Stimulated activated CD8-positive, alpha-beta memory T cell treated with anti-CD3 and anti-CD28 coated beads, Interleukin-2, amount 100 ng/mL, for 1 hour (primary cell): ENCODE results near the gene IL1RL2.

Experiments used
- DNase-seq, 2 donors: peaks; one replicate each; pipeline ENCODE4 v3.0.0-alpha.2; 2020; ENCODE audit warnings: low read depth in 2 of 2

Gene IL1RL2

DNA sequence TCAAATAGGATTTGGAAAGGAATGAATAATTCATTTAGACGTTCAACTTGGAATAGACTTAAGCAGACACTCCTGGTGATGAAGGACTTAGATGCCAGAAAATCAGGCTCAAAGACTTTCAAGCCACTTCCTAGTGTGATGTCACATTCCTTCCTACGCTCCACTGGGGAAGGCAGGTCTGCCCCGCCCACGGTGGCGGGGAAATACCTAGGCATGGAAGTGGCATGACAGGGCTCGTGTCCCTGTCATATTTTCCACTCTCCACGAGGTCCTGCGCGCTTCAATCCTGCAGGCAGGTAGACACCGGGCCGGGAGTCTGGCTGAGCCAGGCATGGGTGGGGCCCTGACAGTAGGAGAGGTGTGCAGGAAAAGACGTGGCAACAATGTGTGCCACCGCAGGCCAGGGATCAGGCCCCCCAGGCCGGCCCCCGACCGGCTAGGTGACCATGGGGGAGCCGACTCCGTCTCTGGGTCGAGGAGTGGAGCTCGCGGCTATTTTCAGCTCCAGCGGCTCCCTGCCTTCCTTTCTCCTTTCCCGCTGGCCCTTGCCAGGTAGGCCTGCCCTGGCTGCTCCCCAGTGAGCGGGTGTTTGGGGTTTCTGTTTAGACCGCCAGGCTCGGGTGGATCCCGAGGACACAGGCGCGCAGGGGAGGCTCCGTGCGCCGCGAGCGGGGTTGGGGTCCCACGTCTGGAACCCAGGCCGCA lies at the start of gene IL1RL2:
IL1RL2 (plus strand) TSS at position 233 of the 705 bp plus-strand sequence. CDS start 845 bp downstream, outside the sequence.
- DNase-seq, result no peak

DNA sequence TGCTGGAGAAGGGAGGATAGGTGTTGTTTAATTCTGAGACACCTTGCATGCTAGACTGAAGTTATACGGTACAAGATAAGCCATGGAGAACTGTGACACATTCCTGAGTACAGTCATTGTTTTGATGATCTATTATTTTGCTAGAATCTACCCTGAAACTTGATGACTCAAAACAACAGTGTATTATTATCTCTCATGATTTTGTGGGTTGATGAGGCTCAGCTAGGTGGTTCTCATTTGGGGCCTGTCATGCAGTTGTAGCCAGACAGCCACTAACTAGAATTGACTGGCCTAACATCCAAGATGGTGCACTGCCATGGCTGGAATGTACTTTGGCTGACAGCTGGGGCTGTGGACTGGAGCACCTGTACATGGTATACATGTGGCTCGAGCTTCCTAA lies 49.7 kb upstream of the IL1RL2 start:
- DNase-seq, result no peak

GRCh38 chr2:102138331-102138730 lies 48.5 kb upstream of the IL1RL2 start:
- DNase-seq, result no peak

DNA sequence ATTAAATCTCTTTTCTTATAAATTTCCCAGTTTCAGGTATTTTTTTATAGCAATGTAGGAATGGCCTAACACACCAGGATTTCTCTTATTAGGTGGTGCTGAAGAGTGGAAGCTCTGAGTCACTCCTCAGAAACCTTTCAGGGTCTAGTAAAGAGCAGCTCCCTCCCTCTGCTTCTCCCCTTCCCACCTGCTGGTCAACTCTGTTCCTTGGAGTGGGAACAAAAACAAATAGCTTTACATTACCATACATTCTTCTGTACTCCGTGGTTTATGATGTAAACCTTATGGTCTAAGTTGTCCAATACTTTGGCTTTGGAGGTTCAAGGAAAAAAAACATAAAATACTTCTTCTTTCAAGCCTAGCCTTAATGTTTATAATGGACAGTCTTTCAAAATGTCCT lies 47.0 kb upstream of the IL1RL2 start:
- no peak for DNase-seq

DNA sequence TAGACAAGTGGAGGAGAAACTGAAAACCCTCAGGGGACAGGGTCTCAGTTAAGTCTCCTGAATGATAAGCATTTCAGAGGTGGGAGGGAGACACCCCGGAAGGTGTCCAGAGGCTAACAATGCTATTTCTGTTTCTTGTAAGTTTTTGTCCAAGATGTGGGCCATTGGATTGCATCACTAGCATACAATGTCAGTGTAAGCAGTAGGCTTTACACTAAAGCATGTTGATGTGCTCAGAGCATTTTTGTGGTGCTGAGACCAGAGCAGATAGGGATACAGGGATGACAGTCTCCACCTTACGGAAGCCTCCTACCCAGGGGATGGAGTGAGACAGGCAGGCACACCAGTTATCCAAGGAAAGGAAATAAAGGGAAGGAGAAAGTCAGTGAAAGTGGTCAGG lies 46.4 kb upstream of the IL1RL2 start:
- DNase-seq, result no peak

- DNase-seq, result no peak
Observed at GRCh38 chr2:102141011-102141943, 45.5 kb upstream of the IL1RL2 start.

- DNase-seq, result no peak
Observed at GRCh38 chr2:102141970-102142828, 44.6 kb upstream of the IL1RL2 start, which contains the start of gene IL1R1. Gene IL1R1, plus strand, starts transcription at chr2:102142746. Its CDS starts 14,979 bp downstream, at chr2:102157725.

DNA sequence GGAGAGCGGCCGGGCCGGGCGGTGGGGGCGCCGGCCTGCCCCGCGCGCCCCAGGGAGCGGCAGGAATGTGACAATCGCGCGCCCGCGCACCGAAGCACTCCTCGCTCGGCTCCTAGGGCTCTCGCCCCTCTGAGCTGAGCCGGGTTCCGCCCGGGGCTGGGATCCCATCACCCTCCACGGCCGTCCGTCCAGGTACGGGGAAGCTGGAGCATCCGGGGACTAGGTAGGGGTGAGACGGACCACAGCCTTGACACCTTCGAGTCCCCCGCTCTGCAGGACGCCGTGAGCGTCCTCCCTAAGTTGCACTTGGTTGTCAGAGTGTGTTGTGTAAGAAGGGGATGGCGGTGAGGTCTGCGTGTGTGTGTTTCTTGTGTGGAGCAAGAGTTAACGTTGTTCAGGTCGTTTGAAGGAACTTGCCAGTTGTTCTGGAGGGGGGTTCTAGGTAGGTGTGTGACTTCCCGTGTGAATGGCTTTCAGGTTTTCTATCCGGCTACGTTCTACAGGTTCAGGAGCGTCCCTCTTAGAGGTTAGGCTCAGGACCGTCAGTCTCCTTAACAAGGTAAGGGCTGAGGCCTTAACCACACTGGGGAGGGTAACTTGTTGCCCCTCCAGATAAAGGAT lies 43.9 kb upstream of the IL1RL2 start:
- DNase-seq, result no peak

- no peak for DNase-seq
Observed at GRCh38 chr2:102143450-102143985, 43.3 kb upstream of the IL1RL2 start.

DNA sequence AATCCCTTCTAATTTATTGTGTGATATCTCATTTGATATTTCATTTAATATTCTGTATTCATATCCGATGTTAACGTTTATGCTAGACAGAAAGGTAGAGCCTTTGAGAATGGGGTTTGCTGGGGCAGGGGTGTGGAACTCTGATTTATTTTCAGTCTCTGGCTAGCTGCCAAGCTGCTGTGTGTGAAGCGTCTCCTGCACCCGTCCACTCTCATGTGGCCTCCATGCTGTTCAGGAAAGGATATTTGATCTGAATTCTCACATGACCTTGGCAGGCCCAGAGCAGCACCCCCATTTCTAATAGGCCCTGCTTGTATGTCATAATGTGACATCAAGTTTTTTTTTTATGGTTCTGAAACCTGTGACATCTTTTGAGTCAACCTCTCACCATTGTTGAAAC lies 42.7 kb upstream of the IL1RL2 start:
- no peak for DNase-seq

GRCh38 chr2:102145107-102145506 lies 41.7 kb upstream of the IL1RL2 start:
- no peak for DNase-seq

DNA sequence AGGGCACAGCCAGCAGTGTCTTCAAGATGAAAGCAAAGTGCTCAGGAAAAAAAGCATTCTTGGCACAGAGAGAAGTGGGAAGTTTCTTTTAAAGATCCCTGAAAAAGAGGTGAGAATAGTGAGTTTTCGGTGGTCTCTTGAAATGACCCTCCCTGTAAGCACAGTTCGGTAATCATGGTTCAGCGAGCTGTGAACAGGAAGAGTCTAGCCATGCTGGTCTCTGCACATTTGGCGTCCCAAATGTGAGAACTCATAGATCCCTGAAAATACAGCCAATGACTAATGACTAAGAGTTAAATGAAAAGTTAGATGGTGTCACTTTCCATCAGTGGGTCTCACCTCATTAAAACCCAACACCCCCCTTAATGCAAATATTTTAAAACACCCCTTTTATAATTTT lies 40.9 kb upstream of the IL1RL2 start:
- DNase-seq, result no peak

DNA sequence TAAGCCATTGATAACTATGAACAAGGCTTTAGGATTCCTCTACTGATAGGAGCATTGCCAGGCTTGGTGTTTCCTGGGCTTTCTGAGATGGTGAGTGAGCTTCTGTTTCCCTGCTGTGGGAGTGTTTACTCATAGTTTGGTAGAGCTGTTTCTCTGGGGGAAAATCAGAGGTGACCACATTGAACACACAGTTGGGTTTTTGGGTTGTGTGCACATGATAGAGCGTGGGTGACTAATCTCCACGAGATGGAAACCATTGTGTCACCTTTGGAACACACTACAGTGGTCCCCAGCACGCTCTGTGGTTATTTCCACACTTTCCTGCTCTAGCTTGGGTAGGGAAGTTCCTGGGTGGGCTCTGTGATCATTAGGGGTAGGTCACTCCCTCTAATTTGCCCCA lies 38.9 kb upstream of the IL1RL2 start:
- DNase-seq, result no peak

DNA sequence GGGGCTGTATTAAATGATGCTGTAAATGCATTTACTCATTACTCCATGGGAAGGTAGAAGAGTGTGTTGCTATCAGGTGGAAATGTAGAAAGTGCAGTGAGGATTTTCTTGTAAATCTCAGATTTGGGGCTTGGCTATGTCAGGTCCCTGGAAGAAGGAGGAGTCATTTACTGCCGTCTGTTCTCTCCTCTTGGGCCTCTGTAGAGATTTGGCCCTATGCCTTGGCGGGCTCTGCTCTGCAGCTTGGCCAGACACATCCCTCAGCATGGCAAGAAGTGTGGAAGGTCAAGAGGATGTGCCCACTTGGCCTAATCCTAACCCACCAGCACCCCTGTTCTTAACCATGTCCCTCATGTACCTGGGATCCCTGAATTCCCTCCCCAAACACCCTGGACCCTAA lies 37.6 kb upstream of the IL1RL2 start:
- DNase-seq, result no peak

GRCh38 chr2:102149644-102150455 lies 37.0 kb upstream of the IL1RL2 start:
- no peak for DNase-seq

DNA sequence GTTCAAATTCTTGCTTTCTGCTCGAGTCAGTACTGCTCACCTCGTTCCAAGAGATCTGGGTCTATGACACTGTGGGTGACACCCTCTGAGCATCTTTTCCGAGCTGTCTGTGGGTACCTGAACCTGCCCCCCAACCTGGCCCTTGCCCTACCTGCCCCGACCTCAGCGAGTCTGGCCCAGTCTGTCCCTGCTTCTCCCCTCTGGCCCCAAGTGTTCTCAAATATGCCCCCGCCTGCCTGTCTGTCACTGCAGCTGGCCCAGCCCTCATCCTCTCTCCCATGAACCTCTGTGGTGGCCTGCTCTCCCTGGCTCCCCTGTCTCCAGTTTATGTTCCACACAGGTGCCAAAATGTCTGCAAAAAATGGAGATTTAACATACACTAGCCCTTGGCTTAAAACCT lies 32.5 kb upstream of the IL1RL2 start:
- DNase-seq, result no peak

DNA sequence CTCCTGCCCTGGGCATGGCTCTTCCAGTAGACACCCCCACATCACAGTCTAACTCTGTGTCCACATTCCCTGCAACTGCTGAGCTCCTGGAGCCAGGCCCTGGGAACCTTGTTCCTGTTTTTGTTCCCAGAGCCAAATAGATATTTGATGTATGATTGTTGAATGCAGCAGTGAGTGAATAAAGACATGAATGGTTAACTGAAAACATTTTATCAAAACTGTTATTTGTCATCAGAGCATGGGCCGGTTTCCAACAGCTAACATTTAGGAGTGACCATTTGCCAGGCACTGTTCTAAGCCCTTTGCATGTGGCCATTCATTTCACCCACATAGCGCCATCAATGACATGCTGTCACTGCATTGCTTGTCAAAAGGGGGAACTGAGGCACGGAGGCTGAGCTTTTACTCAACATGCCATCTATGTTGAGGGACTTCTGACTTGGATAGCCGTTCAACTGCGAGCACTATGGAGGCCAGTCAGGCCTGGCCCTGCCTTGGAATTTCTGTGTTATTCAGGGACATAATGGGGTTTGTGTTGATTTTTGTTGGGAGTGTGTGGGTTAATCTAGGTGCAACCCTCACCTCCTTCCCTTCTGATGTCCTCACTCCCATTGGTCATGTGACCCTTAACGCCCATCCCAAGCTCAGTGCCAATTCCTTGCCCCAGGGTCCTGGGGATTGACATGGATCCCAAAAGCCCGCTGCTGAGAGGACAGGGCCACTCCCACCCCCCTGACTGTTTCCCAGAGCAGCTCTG lies 31.7 kb upstream of the IL1RL2 start:
- no peak for DNase-seq

- no peak for DNase-seq
Observed at GRCh38 chr2:102155703-102156515, 30.9 kb upstream of the IL1RL2 start.
